ENCODE results near the gene PRRT4. TPM values are rescaled to one million over a fixed set of nuclear protein-coding genes. Genes with fewer than 3 reads are reported as not detected.

PRRT4 gene
- total and polyA plus RNA-seq, 9 of the 15 experiments (the other 6 are each of a cell fraction or from before 2014, with no cell fraction given) = not detected

GRCh38 chr7:128343554-128344430 lies 17.7 kb downstream of the PRRT4 start, which contains the start of gene RBM28 (continued):
- TF ChIP-seq THRB (CRISPR knock-in tag; conservative IDR thresholded peaks at IDR 0.05) (peak; percentile 90), MIER1 (IDR thresholded peaks at IDR 0.05; ENCODE audit: low read depth) (peak; percentile 76), NFYB (IDR thresholded peaks at IDR 0.05; ENCODE audit: extremely low read depth, insufficient read length) (no peak), RFX5 (IDR thresholded peaks at IDR 0.05; ENCODE audit: low read depth, low read length) (no peak), MLX (CRISPR knock-in tag; conservative IDR thresholded peaks at IDR 0.05) (peak; percentile 77 to 93; a peak in 2 of 4 replicates), NFXL1 (CRISPR knock-in tag; IDR thresholded peaks at IDR 0.05) (no peak), TFAM (CRISPR knock-in tag; conservative IDR thresholded peaks at IDR 0.05) (no peak), RHOXF2B (CRISPR knock-in tag; conservative IDR thresholded peaks at IDR 0.05) (peak; percentile 91), DMBX1 (CRISPR knock-in tag; IDR thresholded peaks at IDR 0.05; ENCODE audit: borderline replicate concordance) (no peak), ZFPM2 (CRISPR knock-in tag; IDR thresholded peaks at IDR 0.05) (0 out of 2 replicates have a peak, but pooled peaks have one; percentile 69), CUX1 (CRISPR knock-in tag; IDR thresholded peaks at IDR 0.05) (no peak), ZNF121 (CRISPR knock-in tag; conservative IDR thresholded peaks at IDR 0.05) (peak; percentile 25; the same call in 1 of the 2 replicates), PTTG1 (tag; IDR thresholded peaks at IDR 0.05; ENCODE audit: low read depth) (no peak)

All from K562 (cell line).